Panc1 (cell line): Measurements from ENCODE around the gene TPCN1. TPM values are rescaled to one million over a fixed set of nuclear protein-coding genes. Genes with fewer than 3 reads are reported as not detected.

ENCODE experiments used
- ATAC-seq: fragments of 200-7000 bp; cut with Tn5 transposase; 2 replicates; pipeline ENCODE4 v1.9.1; 2020; ENCODE audit warnings: mild to moderate bottlenecking, moderate library complexity
- BruUV-seq: library from RNA; stranded (reverse); fragments of 400-500 nt; replicated peaks from 2 replicates; lab custom pipeline; 2021; lab: Mats Ljungman, UMichigan
- CTCF ChIA-PET: fragments of 300-600 bp; sonication (Branson Sonifier 250); formaldehyde crosslinking; loops from one replicate; lab custom pipeline; 2022; ENCODE audit warnings: antibody characterized with exemption; lab: Charles Lee
- POLR2A ChIA-PET: fragments of 300-600 bp; sonication (Branson Sonifier 250); formaldehyde crosslinking; loops from one replicate; lab custom pipeline; 2022; ENCODE audit warnings: antibody characterized with exemption; lab: Charles Lee
- DNase-seq: peaks from one replicate; pipeline ENCODE4 v3.0.0-alpha.2; 2010; ENCODE audit warnings: low read depth, low spot score
- H3K27ac ChIP-seq: 2 replicates; pipeline ENCODE4 v1.5.1; 2011; ENCODE audit warnings: mild to moderate bottlenecking, low read length, inconsistent platforms
- H3K27me3 ChIP-seq: fragments of 200-500 bp; sonication (Bioruptor generic); 2 replicates; pipeline ENCODE4 v1.6.0; 2014; ENCODE audit warnings: low read length, inconsistent platforms; ENCODE audit not compliant: control insufficient read depth, insufficient read depth
- H3K36me3 ChIP-seq: fragments of 200-500 bp; sonication (Bioruptor generic); 2 replicates; pipeline ENCODE4 v1.5.1; 2014; ENCODE audit warnings: inconsistent platforms, mild to moderate bottlenecking, low read length, moderate library complexity; ENCODE audit not compliant: control insufficient read depth, insufficient read depth
- H3K4me1 ChIP-seq: 2 replicates; pipeline ENCODE4 v1.5.1; 2011; ENCODE audit warnings: inconsistent platforms, mild to moderate bottlenecking, low read length, moderate library complexity; ENCODE audit not compliant: control insufficient read depth, insufficient read depth
- H3K4me3 ChIP-seq, 2 experiments: 2 replicates each; pipeline ENCODE4 v1.5.1; 2011 to 2012; ENCODE audit warnings: low read depth in 2 of 2, low read length in 2 of 2, mild to moderate bottlenecking in 2 of 2, inconsistent platforms in 1 of 2, moderate library complexity in 1 of 2
- H3K9me3 ChIP-seq: fragments of 200-500 bp; sonication (Bioruptor generic); 2 replicates; pipeline ENCODE4 v1.5.1; 2014; ENCODE audit warnings: low read depth, mild to moderate bottlenecking, inconsistent platforms, low read length, moderate library complexity; ENCODE audit not compliant: control insufficient read depth, insufficient read depth
- CTCF ChIP-seq: fragments of 450-650 bp; IDR thresholded peaks from 2 replicates; pipeline ENCODE4 v1.5.1; 2017; ENCODE audit warnings: mild to moderate bottlenecking
- POLR2AphosphoS5 ChIP-seq: IDR thresholded peaks from 2 replicates; pipeline ENCODE4 v1.6.1; 2012; ENCODE audit warnings: mild to moderate bottlenecking, low read depth, low read length, moderate library complexity
- REST ChIP-seq, 2 experiments: IDR thresholded peaks; 2 replicates each; pipeline ENCODE4 v1.6.1; 2011 to 2012; ENCODE audit warnings: low read depth in 2 of 2, control low read depth in 1 of 2, low read length in 1 of 2, mild to moderate bottlenecking in 1 of 2, moderate library complexity in 1 of 2; ENCODE audit not compliant: insufficient read depth in 1 of 2
- SIN3A ChIP-seq: IDR thresholded peaks from 2 replicates; pipeline ENCODE4 v1.6.1; 2012; ENCODE audit warnings: low read depth, mild to moderate bottlenecking, low read length, moderate library complexity, borderline replicate concordance; ENCODE audit not compliant: insufficient read depth
- TCF7L2 ChIP-seq: IDR thresholded peaks from 2 replicates; pipeline ENCODE4 v1.6.1; 2011; ENCODE audit warnings: mild to moderate bottlenecking, low read depth, low read length, inconsistent platforms
- in situ Hi-C: cut with HindIII; loops from 2 replicates; pipeline ENCODE4 v1.10.0; 2016; ENCODE audit warnings: low sequenced_read_pairs, low pct_unique_long_range_greater_than_20kb
- intact Hi-C: fragments of 100-400 bp; cut with micrococcal nuclease; formaldehyde crosslinking; loops from one replicate; pipeline ENCODE4 v1.10.0; 2022; ENCODE audit not compliant: unreplicated experiment
- total RNA-seq: library from RNA; stranded (reverse); gene quantifications from one replicate; pipeline ENCODE4 v1.2.1, GENCODE V29; 2021; ENCODE audit not compliant: unreplicated experiment

TPCN1 gene
- total RNA-seq, 1 experiment from 2014 or later = 75.2 TPM

- no peaks in the 10 kb centered on the region for H3K27me3 ChIP-seq
- no peaks in the 10 kb centered on the region for H3K9me3 ChIP-seq
- no peak for DNase-seq
- ChIA-PET POLR2A (no interaction called here), CTCF (no interaction called here)
- ATAC-seq = no peak
- no peaks in the 10 kb centered on the region for H3K36me3 ChIP-seq
- TF ChIP-seq REST (IDR thresholded peaks at IDR 0.05; ENCODE audit: insufficient read depth in 1 of 2, low read depth in 2 of 2, low read length in 1 of 2) (no peak), SIN3A (no peak), CTCF (no peak), TCF7L2 (no peak), POLR2AphosphoS5 (no peak)
- peaks cover 3% of the 10 kb centered on the region; the same call in 1 of the 2 replicates for H3K4me1 ChIP-seq
- intact Hi-C loops (no loop called here), in situ Hi-C loops (no loop called here)
- H3K27ac ChIP-seq = no peak overlapping the region
- no peak overlapping the region for H3K4me3 ChIP-seq
- BruUV-seq = no TSS peak
Observed at GRCh38 chr12:113328368-113328889, 107.2 kb downstream of the TPCN1 start.

GRCh38 chr12:113329022-113329790 is 107.9 kb downstream of the TPCN1 start:
- H3K4me1 ChIP-seq = peaks cover 8% of the 10 kb centered on the region; the same call in 1 of the 2 replicates
- POLR2A ChIA-PET = no interaction called here
- H3K27ac ChIP-seq = no peak overlapping the region
- intact Hi-C loops = no loop called here
- DNase-seq = no peak
- no peaks in the 10 kb centered on the region for H3K36me3 ChIP-seq
- TF ChIP-seq CTCF = no peak
- TF ChIP-seq POLR2AphosphoS5 = no peak
- no peak for TF ChIP-seq REST (IDR thresholded peaks at IDR 0.05; ENCODE audit: insufficient read depth in 1 of 2, low read depth in 2 of 2, low read length in 1 of 2)
- CTCF ChIA-PET = no interaction called here
- BruUV-seq = no TSS peak
- H3K27me3 ChIP-seq = no peaks in the 10 kb centered on the region
- H3K9me3 ChIP-seq = no peaks in the 10 kb centered on the region
- in situ Hi-C loops = no loop called here
- H3K4me3 ChIP-seq = no peak overlapping the region
- 0 out of 2 replicates have a peak, but pooled peaks have one; percentile 29 for ATAC-seq
